ENCODE data around the gene BRSK1.

BRSK1 gene

DNA sequence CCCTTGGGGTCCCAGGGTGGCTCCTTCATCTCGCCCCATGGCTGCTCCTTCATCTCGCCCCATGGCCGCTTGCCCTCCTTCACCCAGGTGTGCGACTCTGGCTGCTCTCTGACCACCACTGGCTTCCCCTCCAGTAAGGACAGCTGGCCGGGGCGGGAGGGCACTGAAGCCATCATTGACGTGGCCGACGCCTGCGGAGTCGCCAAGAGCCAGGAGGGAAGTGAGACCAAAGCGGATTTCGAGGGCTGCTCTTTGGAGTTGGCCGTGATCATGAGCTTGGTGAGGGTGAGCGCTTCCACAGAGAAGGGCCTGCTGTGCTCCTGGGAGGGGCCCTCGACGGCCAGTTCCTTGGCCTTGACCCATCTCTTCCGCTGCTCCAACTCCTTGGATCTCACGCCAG lies 74.7 kb downstream of the BRSK1 start:
- Histone ChIP-seq H3K9me3 (ENCODE audit: control insufficient read depth, insufficient read depth, low read length) (no peaks in the 10 kb centered on the region), H3K4me1 (ENCODE audit: control insufficient read depth, insufficient read depth, low read length) (no peaks in the 10 kb centered on the region), H3K36me3 (ENCODE audit: control insufficient read depth, insufficient read depth, low read length) (no peaks in the 10 kb centered on the region), H3K4me3 (ENCODE audit: low read depth, low read length) (no peak overlapping the region), H3K27me3 (ENCODE audit: control insufficient read depth, insufficient read depth, low read length) (peaks cover 19% of the 10 kb centered on the region), H3K9ac (ENCODE audit: low read depth, low read length) (no peak overlapping the region)

DNA sequence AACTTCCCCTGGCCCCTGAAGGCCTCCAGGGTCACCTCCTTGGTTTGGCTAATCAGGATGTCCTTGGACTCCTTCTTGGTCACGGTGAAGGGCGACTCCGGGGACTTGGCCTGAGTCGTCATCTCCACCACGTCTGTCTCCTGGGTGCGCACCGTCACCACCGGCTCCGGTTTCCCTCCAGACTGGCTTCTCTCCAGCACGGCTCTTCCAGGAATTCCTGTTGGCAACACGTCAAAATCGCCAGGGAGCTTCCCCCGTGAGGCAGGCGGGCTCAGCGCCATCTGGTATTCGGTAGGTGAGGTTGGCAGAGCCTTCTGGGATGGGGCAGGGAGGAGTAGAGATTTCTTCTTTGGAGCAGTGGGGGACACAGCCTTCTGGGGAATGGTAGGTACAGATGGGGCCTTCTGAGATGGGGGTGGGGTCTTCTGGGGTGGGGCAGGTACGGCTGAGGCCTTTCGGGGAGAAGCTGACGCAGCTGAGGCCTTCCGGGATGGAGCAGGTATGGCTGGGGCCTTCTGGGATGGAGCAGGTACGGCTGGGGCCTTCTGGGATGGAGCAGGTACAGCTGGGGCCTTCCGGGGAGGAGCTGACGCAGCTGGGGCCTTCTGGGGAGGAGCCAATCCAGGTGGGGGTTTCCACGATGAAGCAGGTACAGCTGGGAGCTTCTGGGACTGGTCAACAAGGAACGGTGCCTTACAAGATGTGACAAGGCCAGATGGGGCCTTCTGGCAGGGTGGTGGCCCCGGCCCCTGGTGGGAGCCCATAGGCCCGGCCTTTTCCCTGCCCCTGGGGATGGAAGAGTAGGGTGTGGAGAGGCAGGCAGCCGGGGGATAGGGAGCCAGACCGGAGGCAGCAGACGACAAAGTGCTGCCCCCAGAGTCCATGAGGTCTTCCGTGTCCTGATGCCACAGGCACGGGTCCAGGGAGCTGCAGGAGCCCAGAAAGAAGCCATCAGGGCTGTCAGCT lies 75.4 kb downstream of the BRSK1 start:
- Histone ChIP-seq H3K27me3 (ENCODE audit: control insufficient read depth, insufficient read depth, low read length) (peaks cover 18% of the 10 kb centered on the region), H3K4me1 (ENCODE audit: control insufficient read depth, insufficient read depth, low read length) (no peaks in the 10 kb centered on the region), H3K4me3 (ENCODE audit: low read depth, low read length) (no peak overlapping the region), H3K36me3 (ENCODE audit: control insufficient read depth, insufficient read depth, low read length) (no peaks in the 10 kb centered on the region), H3K9ac (ENCODE audit: low read depth, low read length) (no peak overlapping the region), H3K9me3 (ENCODE audit: control insufficient read depth, insufficient read depth, low read length) (no peaks in the 10 kb centered on the region)

DNA sequence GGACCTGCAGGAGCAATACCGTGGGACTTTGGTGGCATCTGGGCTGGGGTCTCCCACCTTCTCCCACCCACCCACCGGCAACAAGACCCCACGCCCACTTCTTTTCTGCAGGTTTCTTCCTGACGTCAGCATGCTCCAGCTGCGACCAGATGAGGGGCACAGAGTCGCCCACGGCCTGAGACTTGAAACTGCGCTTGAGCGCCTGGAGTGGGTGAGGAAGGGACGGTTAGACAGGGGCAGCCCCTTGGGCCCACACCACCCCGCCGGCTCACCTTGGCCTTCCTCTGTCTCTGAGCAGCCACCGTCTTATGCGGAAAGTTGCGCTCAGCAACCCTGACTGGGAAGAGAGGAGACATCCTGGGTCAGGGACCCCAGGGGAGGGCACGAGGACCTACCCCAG lies 77.1 kb downstream of the BRSK1 start:
- Histone ChIP-seq H3K27me3 (ENCODE audit: control insufficient read depth, insufficient read depth, low read length) (peaks cover 10% of the 10 kb centered on the region), H3K4me3 (ENCODE audit: low read depth, low read length) (no peak overlapping the region), H3K36me3 (ENCODE audit: control insufficient read depth, insufficient read depth, low read length) (no peaks in the 10 kb centered on the region), H3K9me3 (ENCODE audit: control insufficient read depth, insufficient read depth, low read length) (no peaks in the 10 kb centered on the region), H3K9ac (ENCODE audit: low read depth, low read length) (no peak overlapping the region), H3K4me1 (ENCODE audit: control insufficient read depth, insufficient read depth, low read length) (no peaks in the 10 kb centered on the region)

Measured in iPS-15b (cell line).